Erythroblast (primary cell): ENCODE data around the gene TTYH2.

Experiments
- GATA1 ChIP-seq: IDR thresholded peaks from 2 replicates; pipeline ENCODE4 v1.6.1; 2011; ENCODE audit warnings: low read depth, mild to moderate bottlenecking, control low read depth, low read length, moderate library complexity
- POLR2A ChIP-seq: IDR thresholded peaks from 2 replicates; pipeline ENCODE4 v1.6.1; 2011; ENCODE audit warnings: mild to moderate bottlenecking, low read length

DNA sequence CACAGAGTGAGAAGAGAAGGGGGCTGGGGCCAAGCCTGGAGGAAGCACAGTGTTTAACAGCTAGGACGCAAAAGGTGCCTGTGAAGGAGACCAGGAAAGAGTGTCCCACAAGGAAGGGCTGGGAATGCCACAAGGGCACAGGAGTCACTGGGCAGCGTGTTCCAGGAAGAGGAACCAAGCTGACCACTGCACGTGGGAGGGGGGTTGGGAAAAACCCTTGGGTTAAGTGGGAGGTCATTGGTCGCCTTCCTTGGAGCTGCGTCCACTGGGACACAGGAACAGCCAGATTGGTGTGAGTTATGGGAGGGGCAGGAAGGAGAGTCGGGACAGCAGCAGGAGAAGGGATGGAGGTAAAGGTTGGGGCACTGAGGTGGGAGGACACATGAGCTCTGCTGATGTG is 12.9 kb downstream of the TTYH2 start:
- TF ChIP-seq POLR2A: no peak
- TF ChIP-seq GATA1: no peak
